WTC11 (cell line): ENCODE measurements around the gene IGSF9. TPM values are rescaled to one million over a fixed set of nuclear protein-coding genes. Genes with fewer than 3 reads are reported as not detected.

Source experiments
- ATAC-seq: fragments of 200-7000 bp; cut with Tn5 transposase; 2 replicates; pipeline ENCODE4 v1.10.0; 2021; ENCODE audit warnings: mild to moderate bottlenecking, moderate library complexity
- CTCF ChIA-PET: fragments of 300-600 bp; sonication (Branson Sonifier 250); formaldehyde crosslinking; loops from one replicate; lab custom pipeline; 2021; ENCODE audit warnings: antibody characterized with exemption; lab: Charles Lee
- POLR2A ChIA-PET: fragments of 350-600 bp; sonication (Branson Sonifier 250); formaldehyde crosslinking; loops from one replicate; lab custom pipeline; 2021; ENCODE audit warnings: antibody characterized with exemption; lab: Charles Lee
- DNase-seq: peaks from one replicate; pipeline ENCODE4 v3.0.0; 2021; ENCODE audit warnings: low spot score
- H3K27ac Mint-ChIP-seq: 2 replicates; pipeline ENCODE4 v1.8.0; 2021; ENCODE audit warnings: mixed read lengths
- H3K27me3 Mint-ChIP-seq: 2 replicates; pipeline ENCODE4 v1.8.0; 2021; ENCODE audit warnings: low read depth, mild to moderate bottlenecking, moderate library complexity, mixed read lengths
- H3K36me3 Mint-ChIP-seq: 2 replicates; pipeline ENCODE4 v1.8.0; 2021; ENCODE audit warnings: mixed read lengths
- H3K4me1 Mint-ChIP-seq: 2 replicates; pipeline ENCODE4 v1.8.0; 2022; ENCODE audit warnings: mixed read lengths
- H3K4me3 Mint-ChIP-seq: 2 replicates; pipeline ENCODE4 v1.8.0; 2021; ENCODE audit warnings: mild to moderate bottlenecking, moderate library complexity, mixed read lengths
- H3K9me3 Mint-ChIP-seq: 2 replicates; pipeline ENCODE4 v1.8.0; 2021; ENCODE audit warnings: mixed read lengths
- AR ChIP-seq: fragments of 250-450 bp; sonication (Bioruptor Pico); IDR thresholded peaks from 2 replicates; pipeline ENCODE4 v1.9.0; 2021; ENCODE audit warnings: mild to moderate bottlenecking
- ARID4B ChIP-seq: sonication (generic); formaldehyde crosslinking; IDR thresholded peaks from 2 replicates; pipeline ENCODE4 v1.8.0; 2023; ENCODE audit warnings: missing genetic modification reagents, mild to moderate bottlenecking, borderline replicate concordance
- ATF1 ChIP-seq: sonication (generic); formaldehyde crosslinking; IDR thresholded peaks from 2 replicates; pipeline ENCODE4 v1.8.1; 2023; ENCODE audit warnings: mild to moderate bottlenecking, moderate library complexity, missing genetic modification reagents
- E2F5 ChIP-seq: sonication (generic); formaldehyde crosslinking; IDR thresholded peaks from 2 replicates; pipeline ENCODE4 v1.8.1; 2022; ENCODE audit warnings: mild to moderate bottlenecking, moderate library complexity, missing genetic modification reagents
- ESRRA ChIP-seq: sonication (generic); formaldehyde crosslinking; IDR thresholded peaks from 2 replicates; pipeline ENCODE4 v1.8.1; 2022; ENCODE audit warnings: mild to moderate bottlenecking, missing genetic modification reagents, borderline replicate concordance
- NR2C2 ChIP-seq: sonication (generic); formaldehyde crosslinking; IDR thresholded peaks from 2 replicates; pipeline ENCODE4 v1.8.0; 2022; ENCODE audit warnings: mild to moderate bottlenecking, missing genetic modification reagents
- SMAD4 ChIP-seq: sonication (generic); formaldehyde crosslinking; IDR thresholded peaks from 2 replicates; pipeline ENCODE4 v1.8.0; 2022; ENCODE audit warnings: mild to moderate bottlenecking, missing genetic modification reagents
- TEAD1 ChIP-seq: sonication (generic); formaldehyde crosslinking; IDR thresholded peaks from 2 replicates; pipeline ENCODE4 v1.8.0; 2022; ENCODE audit warnings: mild to moderate bottlenecking, missing genetic modification reagents
- TP53 ChIP-seq: sonication (generic); formaldehyde crosslinking; IDR thresholded peaks from 2 replicates; pipeline ENCODE4 v1.8.1; 2023; ENCODE audit warnings: mild to moderate bottlenecking, missing genetic modification reagents
- ZNF219 ChIP-seq: sonication (generic); formaldehyde crosslinking; IDR thresholded peaks from 2 replicates; pipeline ENCODE4 v1.8.0; 2023; ENCODE audit warnings: missing genetic modification reagents, mild to moderate bottlenecking, borderline replicate concordance
- ZNF396 ChIP-seq: fragments of 250-450 bp; sonication (Bioruptor Pico); IDR thresholded peaks from 2 replicates; pipeline ENCODE4 v1.8.0; 2021; ENCODE audit warnings: mild to moderate bottlenecking, moderate library complexity, borderline replicate concordance
- ZNF425 ChIP-seq: fragments of 250-450 bp; sonication (Bioruptor Pico); conservative IDR thresholded peaks from 2 replicates; pipeline ENCODE4 v1.9.0; 2021; ENCODE audit warnings: mild to moderate bottlenecking
- ZNF532 ChIP-seq: fragments of 250-450 bp; sonication (Bioruptor Pico); IDR thresholded peaks from 2 replicates; pipeline ENCODE4 v1.9.0; 2021; ENCODE audit warnings: mild to moderate bottlenecking, borderline replicate concordance
- ZSCAN18 ChIP-seq: fragments of 250-450 bp; sonication (Bioruptor Pico); IDR thresholded peaks from 2 replicates; pipeline ENCODE4 v2.1.2; 2022; ENCODE audit warnings: mild to moderate bottlenecking, moderate library complexity
- total RNA-seq: library from RNA; stranded (reverse); gene quantifications from 3 replicates; pipeline ENCODE4 v1.2.3, GENCODE V29; 2021

The IGSF9 gene
- total RNA-seq, 1 experiment from 2014 or later: 16.4 TPM

GRCh38 chr1:159951016-159951415 lies 5.6 kb upstream of the IGSF9 start (continued):
- TF ChIP-seq AR (CRISPR knock-in tag): no peak
- no peak for TF ChIP-seq ZNF425

GRCh38 chr1:159949981-159950381 lies 4.6 kb upstream of the IGSF9 start:
- POLR2A ChIA-PET: no interaction called here
- Mint-ChIP-seq H3K4me3 (no peak overlapping the region), H3K36me3 (no peaks in the 10 kb centered on the region), H3K27ac (no peak overlapping the region), H3K27me3 (peaks cover 5% of the 10 kb centered on the region), H3K4me1 (peaks cover 8% of the 10 kb centered on the region), H3K9me3 (no peaks in the 10 kb centered on the region)
- DNase-seq: no peak
- CTCF ChIA-PET: interaction anchor here (1.3 kb wide), 1 partner anchor 58 kb away, joined by 5 read pairs; no protein-coding TSS in a partner anchor
- no peak for ATAC-seq
- TF ChIP-seq TP53 (CRISPR knock-in tag) (no peak), ATF1 (no peak), TEAD1 (CRISPR knock-in tag) (no peak), NR2C2 (CRISPR knock-in tag) (no peak), E2F5 (CRISPR knock-in tag) (no peak), ZNF425 (no peak), ZSCAN18 (CRISPR knock-in tag) (no peak), ZNF219 (CRISPR knock-in tag) (no peak), ZNF532 (CRISPR knock-in tag) (no peak), ZNF396 (no peak), ESRRA (CRISPR knock-in tag) (no peak), ARID4B (CRISPR knock-in tag) (no peak), SMAD4 (CRISPR knock-in tag) (no peak)
